ENCODE measurements around the gene RDH13.

DNA sequence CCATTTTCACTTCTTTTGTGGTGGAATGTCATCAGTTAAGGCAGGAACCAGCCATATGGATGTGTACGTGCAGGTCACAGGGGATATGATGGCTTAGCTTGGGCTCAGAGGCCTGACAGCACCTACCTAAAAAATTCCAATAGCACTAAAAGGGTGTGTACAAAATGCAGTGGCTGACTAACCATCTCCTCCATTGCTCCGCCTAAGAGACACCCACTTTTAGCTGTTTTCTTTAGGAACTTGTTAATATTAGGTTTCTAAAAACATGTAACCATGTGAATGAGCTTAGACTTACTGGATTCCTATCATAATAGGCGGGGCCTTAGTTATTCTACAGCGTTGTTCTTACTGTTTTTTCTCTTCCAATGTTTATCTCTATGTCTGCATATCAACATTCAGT is 50.6 kb downstream of the RDH13 start:
- TF ChIP-seq, protein P1, sequence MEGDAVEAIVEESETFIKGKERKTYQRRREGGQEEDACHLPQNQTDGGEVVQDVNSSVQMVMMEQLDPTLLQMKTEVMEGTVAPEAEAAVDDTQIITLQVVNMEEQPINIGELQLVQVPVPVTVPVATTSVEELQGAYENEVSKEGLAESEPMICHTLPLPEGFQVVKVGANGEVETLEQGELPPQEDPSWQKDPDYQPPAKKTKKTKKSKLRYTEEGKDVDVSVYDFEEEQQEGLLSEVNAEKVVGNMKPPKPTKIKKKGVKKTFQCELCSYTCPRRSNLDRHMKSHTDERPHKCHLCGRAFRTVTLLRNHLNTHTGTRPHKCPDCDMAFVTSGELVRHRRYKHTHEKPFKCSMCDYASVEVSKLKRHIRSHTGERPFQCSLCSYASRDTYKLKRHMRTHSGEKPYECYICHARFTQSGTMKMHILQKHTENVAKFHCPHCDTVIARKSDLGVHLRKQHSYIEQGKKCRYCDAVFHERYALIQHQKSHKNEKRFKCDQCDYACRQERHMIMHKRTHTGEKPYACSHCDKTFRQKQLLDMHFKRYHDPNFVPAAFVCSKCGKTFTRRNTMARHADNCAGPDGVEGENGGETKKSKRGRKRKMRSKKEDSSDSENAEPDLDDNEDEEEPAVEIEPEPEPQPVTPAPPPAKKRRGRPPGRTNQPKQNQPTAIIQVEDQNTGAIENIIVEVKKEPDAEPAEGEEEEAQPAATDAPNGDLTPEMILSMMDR (IDR thresholded peaks at IDR 0.05): no peak
- no peak for TF ChIP-seq POLR2A (IDR thresholded peaks at IDR 0.05)
